ENCODE results near the gene CFL1.
"Not testable (repeated sequence)": the region's sequence is repeated elsewhere in the genome, so short reads cannot be mapped to it uniquely, and the experiment has no call there.

CFL1 gene

GRCh38 chr11:65892661-65893317 is 34.8 kb upstream of the CFL1 start:
- no peak for DNase-seq (ENCODE audit: low read depth)
- TF ChIP-seq, protein P1, sequence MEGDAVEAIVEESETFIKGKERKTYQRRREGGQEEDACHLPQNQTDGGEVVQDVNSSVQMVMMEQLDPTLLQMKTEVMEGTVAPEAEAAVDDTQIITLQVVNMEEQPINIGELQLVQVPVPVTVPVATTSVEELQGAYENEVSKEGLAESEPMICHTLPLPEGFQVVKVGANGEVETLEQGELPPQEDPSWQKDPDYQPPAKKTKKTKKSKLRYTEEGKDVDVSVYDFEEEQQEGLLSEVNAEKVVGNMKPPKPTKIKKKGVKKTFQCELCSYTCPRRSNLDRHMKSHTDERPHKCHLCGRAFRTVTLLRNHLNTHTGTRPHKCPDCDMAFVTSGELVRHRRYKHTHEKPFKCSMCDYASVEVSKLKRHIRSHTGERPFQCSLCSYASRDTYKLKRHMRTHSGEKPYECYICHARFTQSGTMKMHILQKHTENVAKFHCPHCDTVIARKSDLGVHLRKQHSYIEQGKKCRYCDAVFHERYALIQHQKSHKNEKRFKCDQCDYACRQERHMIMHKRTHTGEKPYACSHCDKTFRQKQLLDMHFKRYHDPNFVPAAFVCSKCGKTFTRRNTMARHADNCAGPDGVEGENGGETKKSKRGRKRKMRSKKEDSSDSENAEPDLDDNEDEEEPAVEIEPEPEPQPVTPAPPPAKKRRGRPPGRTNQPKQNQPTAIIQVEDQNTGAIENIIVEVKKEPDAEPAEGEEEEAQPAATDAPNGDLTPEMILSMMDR (IDR thresholded peaks at IDR 0.05; ENCODE audit: control insufficient read depth, extremely low read depth, insufficient read depth) = no peak
- no peak overlapping the region for H3K4me3 ChIP-seq (ENCODE audit: low read depth, low read length)

- DNase-seq (ENCODE audit: low read depth) = not testable (repeated sequence)
- H3K4me3 ChIP-seq (ENCODE audit: low read depth, low read length) = peak overlapping the region; percentile 60; the same call in 1 of the 2 replicates
Observed at GRCh38 chr11:65892137-65892540, 34.2 kb upstream of the CFL1 start.

GRCh38 chr11:65891219-65892136 is 33.5 kb upstream of the CFL1 start:
- no peak for DNase-seq (ENCODE audit: low read depth)
- TF ChIP-seq, protein P1 (IDR thresholded peaks at IDR 0.05; ENCODE audit: control insufficient read depth, extremely low read depth, insufficient read depth) = no peak
- H3K4me3 ChIP-seq (ENCODE audit: low read depth, low read length) = peak overlapping the region; percentile 60

- H3K4me3 ChIP-seq (ENCODE audit: low read depth, low read length) = peak within 1 kb of the TSS; percentile 60
- DNase-seq (ENCODE audit: low read depth) = peak; percentile 75
- TF ChIP-seq, protein P1 (IDR thresholded peaks at IDR 0.05; ENCODE audit: control insufficient read depth, extremely low read depth, insufficient read depth) = no peak
Observed at GRCh38 chr11:65890324-65891218, 32.6 kb upstream of the CFL1 start, which contains the start of gene CCDC85B. TSS of gene CCDC85B (plus strand) at chr11:65890673. CDS start at chr11:65890784, 111 bp downstream.

- DNase-seq (ENCODE audit: low read depth) = peak; percentile 83
- H3K4me3 ChIP-seq (ENCODE audit: low read depth, low read length) = peak within 1 kb of the TSS; percentile 83
- TF ChIP-seq, protein P1 (IDR thresholded peaks at IDR 0.05; ENCODE audit: control insufficient read depth, extremely low read depth, insufficient read depth) = peak; percentile 71
Observed at GRCh38 chr11:65888163-65888814, 30.3 kb upstream of the CFL1 start, which contains the start of gene FIBP. TSS of gene FIBP (minus strand) at chr11:65888471. CDS start at chr11:65888418, 53 bp downstream.

DNA sequence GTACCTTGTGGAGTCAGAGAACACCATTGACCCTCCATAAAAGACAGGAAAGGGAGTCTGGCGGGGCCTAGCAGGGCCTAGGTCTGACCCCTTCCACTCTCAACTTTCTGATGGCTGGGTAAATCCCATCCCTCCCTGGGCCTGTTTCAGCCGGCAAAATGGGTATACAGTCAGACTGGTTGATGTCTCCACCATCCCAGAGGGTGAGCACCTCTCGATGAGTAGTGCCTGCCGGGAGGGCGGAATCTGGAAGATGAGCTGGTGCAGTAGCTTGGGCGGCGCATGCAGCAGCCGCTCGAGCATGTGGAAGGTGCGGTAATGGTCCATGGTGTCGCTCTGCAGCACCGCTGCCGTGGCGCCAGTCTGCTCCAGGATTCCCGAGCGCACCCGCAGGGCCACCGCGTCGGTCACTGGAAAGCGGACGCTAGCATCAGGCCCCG is 29.8 kb upstream of the CFL1 start:
- peak; percentile 6 for DNase-seq (ENCODE audit: low read depth)
- TF ChIP-seq, protein P1 (IDR thresholded peaks at IDR 0.05; ENCODE audit: control insufficient read depth, extremely low read depth, insufficient read depth) = no peak
- peak overlapping the region; percentile 83 for H3K4me3 ChIP-seq (ENCODE audit: low read depth, low read length)

Data from LNCaP clone FGC (cell line).